ENCODE data around the gene PRKCE. TPM values are rescaled to one million over a fixed set of nuclear protein-coding genes. Genes with fewer than 3 reads are reported as not detected.
"Not testable (repeated sequence)": the region's sequence is repeated elsewhere in the genome, so short reads cannot be mapped to it uniquely, and the experiment has no call there.

The PRKCE gene
- total RNA-seq, 2 experiments from 2014 or later = 24.9 to 26.2 TPM

- Histone ChIP-seq H3K4me3 (ENCODE audit: low read length) (no peak overlapping the region), H3K4me1 (ENCODE audit: insufficient read depth, low read length) (no peaks in the 10 kb centered on the region), H3K36me3 (ENCODE audit: insufficient read depth, low read length) (no peaks in the 10 kb centered on the region), H3K27ac (ENCODE audit: low read depth in 1 of 2, low read length in 2 of 2) (no peak overlapping the region), H3K27me3 (ENCODE audit: control insufficient read depth in 1 of 2, insufficient read depth in 2 of 2, low read length in 2 of 2) (no peaks in the 10 kb centered on the region), H3K9me3 (ENCODE audit: control insufficient read depth in 1 of 2, insufficient read depth in 1 of 2, low read length in 2 of 2) (no peaks in the 10 kb centered on the region)
- Mint-ChIP-seq H3K4me3 (no peak overlapping the region), H3K9me3 (no peaks in the 10 kb centered on the region), H3K27ac (no peak overlapping the region), H3K36me3 (ENCODE audit: low read depth) (no peaks in the 10 kb centered on the region), H3K27me3 (no peaks in the 10 kb centered on the region), H3K4me1 (ENCODE audit: low read depth) (peaks cover 13% of the 10 kb centered on the region)
- CTCF ChIA-PET = no interaction called here
- ATAC-seq (ENCODE audit: poor library complexity) (no peak), DNase-seq (no peak)
- POLR2A ChIA-PET = no interaction called here
- intact Hi-C loops (cut with DNase I, micrococcal nuclease) = no loop called here
- TF ChIP-seq CTCF (IDR thresholded peaks at IDR 0.05) = no peak
These were observed 41.1 kb downstream of the PRKCE start for GRCh38 chr2:45692566-45692965.

GRCh38 chr2:45695480-45696007, 44.1 kb downstream of the PRKCE start:
- H3K27me3 Mint-ChIP-seq; H3K4me1 Mint-ChIP-seq (ENCODE audit: low read depth); CTCF ChIA-PET; POLR2A ChIA-PET; H3K27ac ChIP-seq (ENCODE audit: low read depth in 1 of 2, low read length in 2 of 2); H3K4me3 ChIP-seq (ENCODE audit: low read length); H3K36me3 ChIP-seq (ENCODE audit: insufficient read depth, low read length); intact Hi-C loops (cut with DNase I, micrococcal nuclease); ATAC-seq (ENCODE audit: poor library complexity); H3K27ac Mint-ChIP-seq; H3K27me3 ChIP-seq (ENCODE audit: control insufficient read depth in 1 of 2, insufficient read depth in 2 of 2, low read length in 2 of 2); H3K36me3 Mint-ChIP-seq (ENCODE audit: low read depth); DNase-seq; H3K4me1 ChIP-seq (ENCODE audit: insufficient read depth, low read length); H3K9me3 Mint-ChIP-seq; H3K9me3 ChIP-seq (ENCODE audit: control insufficient read depth in 1 of 2, insufficient read depth in 1 of 2, low read length in 2 of 2); H3K4me3 Mint-ChIP-seq: not testable (repeated sequence)

- no peak overlapping the region for H3K27ac ChIP-seq (ENCODE audit: low read depth in 1 of 2, low read length in 2 of 2)
- CTCF ChIA-PET = interaction anchor here (1.3 kb wide), 1 partner anchor 31 kb away, joined by 3 read pairs; no protein-coding TSS in a partner anchor
- intact Hi-C loops (cut with DNase I, micrococcal nuclease) = no loop called here
- H3K36me3 Mint-ChIP-seq (ENCODE audit: low read depth) = no peaks in the 10 kb centered on the region
- POLR2A ChIA-PET = no interaction called here
- ATAC-seq (ENCODE audit: poor library complexity) (no peak), DNase-seq (no peak)
- H3K27ac Mint-ChIP-seq = no peak overlapping the region
- H3K4me3 Mint-ChIP-seq = no peak overlapping the region
- H3K27me3 ChIP-seq (ENCODE audit: control insufficient read depth in 1 of 2, insufficient read depth in 2 of 2, low read length in 2 of 2) = no peaks in the 10 kb centered on the region
- H3K4me1 Mint-ChIP-seq (ENCODE audit: low read depth) = peaks cover 4% of the 10 kb centered on the region
- H3K4me3 ChIP-seq (ENCODE audit: low read length) = no peak overlapping the region
- no peaks in the 10 kb centered on the region for H3K9me3 Mint-ChIP-seq
- H3K9me3 ChIP-seq (ENCODE audit: control insufficient read depth in 1 of 2, insufficient read depth in 1 of 2, low read length in 2 of 2) = no peaks in the 10 kb centered on the region
- TF ChIP-seq CTCF (IDR thresholded peaks at IDR 0.05) = no peak
- no peaks in the 10 kb centered on the region for H3K27me3 Mint-ChIP-seq
- H3K36me3 ChIP-seq (ENCODE audit: insufficient read depth, low read length) = no peaks in the 10 kb centered on the region
- no peaks in the 10 kb centered on the region for H3K4me1 ChIP-seq (ENCODE audit: insufficient read depth, low read length)
These were observed 45.2 kb downstream of the PRKCE start for GRCh38 chr2:45696708-45697107.

- Histone ChIP-seq H3K27ac (ENCODE audit: low read depth in 1 of 2, low read length in 2 of 2) (no peak overlapping the region), H3K27me3 (ENCODE audit: control insufficient read depth in 1 of 2, insufficient read depth in 2 of 2, low read length in 2 of 2) (no peaks in the 10 kb centered on the region), H3K9me3 (ENCODE audit: control insufficient read depth in 1 of 2, insufficient read depth in 1 of 2, low read length in 2 of 2) (no peaks in the 10 kb centered on the region), H3K4me1 (ENCODE audit: insufficient read depth, low read length) (no peaks in the 10 kb centered on the region), H3K36me3 (ENCODE audit: insufficient read depth, low read length) (no peaks in the 10 kb centered on the region), H3K4me3 (ENCODE audit: low read length) (no peak overlapping the region)
- no peak for TF ChIP-seq CTCF (IDR thresholded peaks at IDR 0.05)
- intact Hi-C loops (cut with DNase I, micrococcal nuclease) = no loop called here
- no peak for ATAC-seq (ENCODE audit: poor library complexity)
- Mint-ChIP-seq H3K4me3 (no peak overlapping the region), H3K9me3 (no peaks in the 10 kb centered on the region), H3K4me1 (ENCODE audit: low read depth) (peaks cover 4% of the 10 kb centered on the region), H3K27ac (no peak overlapping the region), H3K36me3 (ENCODE audit: low read depth) (no peaks in the 10 kb centered on the region), H3K27me3 (no peaks in the 10 kb centered on the region)
- no peak for DNase-seq
- ChIA-PET POLR2A (no interaction called here), CTCF (interaction anchor here (1.3 kb wide), 1 partner anchor 31 kb away, joined by 3 read pairs; no protein-coding TSS in a partner anchor)
These were observed 45.7 kb downstream of the PRKCE start for GRCh38 chr2:45697190-45697589.
